HepG2 (cell line): Measurements from ENCODE around the gene CAMK2D. TPM values are rescaled to one million over a fixed set of nuclear protein-coding genes. Genes with fewer than 3 reads are reported as not detected.
A peak's percentile ranks its signal among the peaks of the same experiment; 100 is the strongest.

Source experiments
- CREB1 ChIP-seq, 2 experiments: fragments of 450-650 bp in 1 of 2; IDR thresholded peaks; 2 replicates each; pipeline ENCODE4 v1.6.1; 2016 to 2017; ENCODE audit warnings: control low read depth in 1 of 2, mild to moderate bottlenecking in 1 of 2, missing compliant biosample characterization in 1 of 2, missing genetic modification characterization in 1 of 2
- FOXA3 ChIP-seq: IDR thresholded peaks from 2 replicates; pipeline ENCODE4 v1.6.1; 2016; ENCODE audit warnings: missing genetic modification reagents, missing compliant biosample characterization
- FOXP1 ChIP-seq, 2 experiments: fragments of 450-650 bp in 1 of 2; IDR thresholded peaks; 2 replicates each; pipeline ENCODE4 v1.6.1; 2017 to 2018; ENCODE audit warnings: antibody characterized with exemption in 1 of 2
- GFI1 ChIP-seq: sonication (generic); formaldehyde crosslinking; IDR thresholded peaks from 2 replicates; pipeline ENCODE4 v1.5.0; 2020; ENCODE audit warnings: missing genetic modification reagents, mild to moderate bottlenecking, borderline replicate concordance
- KMT2B ChIP-seq: IDR thresholded peaks from 2 replicates; pipeline ENCODE4 v1.6.1; 2016; ENCODE audit warnings: missing genetic modification reagents, missing compliant biosample characterization
- LCORL ChIP-seq, 2 experiments: fragments of 450-650 bp in 1 of 2; sonication (generic) in 1 of 2; formaldehyde crosslinking in 1 of 2; IDR thresholded peaks; 2 replicates each; pipeline versions ENCODE4 v1.5.0 to v1.6.1; 2017 to 2020; ENCODE audit warnings: antibody characterized with exemption in 1 of 2, missing genetic modification reagents in 1 of 2
- MTF2 ChIP-seq: sonication (generic); formaldehyde crosslinking; IDR thresholded peaks from 2 replicates; pipeline ENCODE4 v1.5.0; 2020; ENCODE audit warnings: missing genetic modification reagents, borderline replicate concordance
- NRL ChIP-seq: sonication (generic); formaldehyde crosslinking; IDR thresholded peaks from 2 replicates; pipeline ENCODE4 v1.5.0; 2020; ENCODE audit warnings: missing genetic modification reagents, mild to moderate bottlenecking, moderate library complexity, borderline replicate concordance
- POGZ ChIP-seq: sonication (generic); formaldehyde crosslinking; IDR thresholded peaks from 2 replicates; pipeline ENCODE4 v1.4.0; 2020; ENCODE audit warnings: mild to moderate bottlenecking, missing genetic modification reagents
- TOE1 ChIP-seq: sonication (generic); formaldehyde crosslinking; IDR thresholded peaks from 2 replicates; pipeline ENCODE4 v1.4.0; 2020; ENCODE audit warnings: mild to moderate bottlenecking, missing genetic modification reagents
- ZNF205 ChIP-seq: IDR thresholded peaks from 2 replicates; pipeline ENCODE4 v1.6.1; 2018; ENCODE audit warnings: missing biosample characterization, missing genetic modification reagents
- ZNF234 ChIP-seq: sonication (generic); formaldehyde crosslinking; conservative IDR thresholded peaks from 2 replicates; pipeline ENCODE4 v1.5.1; 2020; ENCODE audit warnings: mild to moderate bottlenecking, missing genetic modification reagents
- ZNF264 ChIP-seq: sonication (generic); formaldehyde crosslinking; IDR thresholded peaks from 2 replicates; pipeline ENCODE4 v1.4.0; 2020; ENCODE audit warnings: missing genetic modification reagents
- ZNF468 ChIP-seq: sonication (generic); formaldehyde crosslinking; IDR thresholded peaks from 2 replicates; pipeline ENCODE4 v1.8.0; 2022; ENCODE audit warnings: mild to moderate bottlenecking, moderate library complexity, missing genetic modification reagents
- ZNF878 ChIP-seq: sonication (generic); formaldehyde crosslinking; IDR thresholded peaks from 2 replicates; pipeline ENCODE4 v1.8.1; 2023; ENCODE audit warnings: mild to moderate bottlenecking, missing genetic modification reagents, moderate library complexity
- polyA plus RNA-seq, 8 experiments: library from polyadenylated mRNA; depleted of rRNA in 3 of 8; stranded (reverse) in 7 of 8; unstranded in 1 of 8; fragments of >200 nt; fragmentation: Illumina TruSeq in 4 of 8; extraction: Trizol in 4 of 8; gene quantifications; 2 replicates each; pipeline versions ENCODE4 v1.2.1 to v1.2.3, GENCODE V29; 2011 to 2016; ENCODE audit warnings: low read depth in 4 of 8, missing spikeins in 1 of 8, mixed read lengths in 1 of 8; ENCODE audit not compliant: insufficient read depth in 1 of 8
- total RNA-seq, 5 experiments: library from RNA; depleted of rRNA; stranded (reverse); fragments of >200 nt; fragmentation: Illumina TruSeq; extraction: Trizol; gene quantifications; 2 replicates each; pipeline ENCODE4 v1.2.3, GENCODE V29; 2016; ENCODE audit warnings: low read depth in 1 of 5
- TF ChIP-seq, protein P1 (sequence below): sonication (generic); formaldehyde crosslinking; conservative IDR thresholded peaks from 2 replicates; pipeline ENCODE4 v1.4.0; 2020; ENCODE audit warnings: missing genetic modification reagents
- TF ChIP-seq, protein P2 (sequence below): sonication (generic); formaldehyde crosslinking; conservative IDR thresholded peaks from 2 replicates; pipeline ENCODE4 v1.4.0; 2020; ENCODE audit warnings: mild to moderate bottlenecking, missing genetic modification reagents, moderate library complexity
- TF ChIP-seq, protein P3 (sequence below): sonication (generic); formaldehyde crosslinking; IDR thresholded peaks from 2 replicates; pipeline ENCODE4 v1.9.0; 2021; ENCODE audit warnings: mild to moderate bottlenecking, missing genetic modification reagents
- TF ChIP-seq, protein P4 (sequence below): IDR thresholded peaks from 2 replicates; pipeline ENCODE4 v1.6.1; 2016; ENCODE audit warnings: missing genetic modification reagents, missing compliant biosample characterization

The CAMK2D gene
- total and polyA plus RNA-seq, 2 of the 13 experiments (the other 11 are each of a cell fraction or from before 2014, with no cell fraction given), result 18.0 to 65.4 TPM

DNA sequence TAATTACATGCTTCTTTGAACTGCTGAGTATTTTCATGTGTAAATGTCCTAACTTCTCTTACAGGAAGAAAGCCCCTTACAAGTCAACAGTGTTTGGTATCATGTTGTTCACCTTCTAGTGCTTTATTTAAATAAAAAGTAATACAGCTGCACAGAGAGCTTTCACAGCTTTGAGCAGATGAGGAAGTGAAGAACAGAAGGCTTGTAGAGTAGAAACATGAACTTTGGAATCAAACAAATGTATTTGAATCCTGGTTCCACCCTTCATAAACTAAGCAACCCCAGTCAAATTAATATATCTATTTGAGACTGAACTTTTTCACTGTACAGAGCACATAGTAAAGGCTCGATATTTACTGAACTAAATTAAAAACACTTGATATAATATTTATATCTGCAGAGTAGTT is 120.5 kb downstream of the CAMK2D start (continued):
- no peak for TF ChIP-seq CREB1 (IDR thresholded peaks at IDR 0.05)
- TF ChIP-seq CREB1 (CRISPR knock-in tag; IDR thresholded peaks at IDR 0.05), result peak; percentile 35; the same call in 1 of the 2 replicates
- no peak for TF ChIP-seq LCORL (IDR thresholded peaks at IDR 0.05)
- no peak for TF ChIP-seq LCORL (CRISPR knock-in tag; IDR thresholded peaks at IDR 0.05)
- TF ChIP-seq ZNF878, result 0 out of 2 replicates have a peak, but pooled peaks have one; percentile 50
- TF ChIP-seq GFI1, result peak; percentile 37; the same call in 1 of the 2 replicates
- no peak for TF ChIP-seq ZNF205 (CRISPR knock-in tag)
- TF ChIP-seq NRL (CRISPR knock-in tag), result no peak
- TF ChIP-seq, protein P1, sequence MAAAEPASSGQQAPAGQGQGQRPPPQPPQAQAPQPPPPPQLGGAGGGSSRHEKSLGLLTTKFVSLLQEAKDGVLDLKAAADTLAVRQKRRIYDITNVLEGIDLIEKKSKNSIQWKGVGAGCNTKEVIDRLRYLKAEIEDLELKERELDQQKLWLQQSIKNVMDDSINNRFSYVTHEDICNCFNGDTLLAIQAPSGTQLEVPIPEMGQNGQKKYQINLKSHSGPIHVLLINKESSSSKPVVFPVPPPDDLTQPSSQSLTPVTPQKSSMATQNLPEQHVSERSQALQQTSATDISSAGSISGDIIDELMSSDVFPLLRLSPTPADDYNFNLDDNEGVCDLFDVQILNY (CRISPR knock-in tag), result no peak
- TF ChIP-seq, protein P2, sequence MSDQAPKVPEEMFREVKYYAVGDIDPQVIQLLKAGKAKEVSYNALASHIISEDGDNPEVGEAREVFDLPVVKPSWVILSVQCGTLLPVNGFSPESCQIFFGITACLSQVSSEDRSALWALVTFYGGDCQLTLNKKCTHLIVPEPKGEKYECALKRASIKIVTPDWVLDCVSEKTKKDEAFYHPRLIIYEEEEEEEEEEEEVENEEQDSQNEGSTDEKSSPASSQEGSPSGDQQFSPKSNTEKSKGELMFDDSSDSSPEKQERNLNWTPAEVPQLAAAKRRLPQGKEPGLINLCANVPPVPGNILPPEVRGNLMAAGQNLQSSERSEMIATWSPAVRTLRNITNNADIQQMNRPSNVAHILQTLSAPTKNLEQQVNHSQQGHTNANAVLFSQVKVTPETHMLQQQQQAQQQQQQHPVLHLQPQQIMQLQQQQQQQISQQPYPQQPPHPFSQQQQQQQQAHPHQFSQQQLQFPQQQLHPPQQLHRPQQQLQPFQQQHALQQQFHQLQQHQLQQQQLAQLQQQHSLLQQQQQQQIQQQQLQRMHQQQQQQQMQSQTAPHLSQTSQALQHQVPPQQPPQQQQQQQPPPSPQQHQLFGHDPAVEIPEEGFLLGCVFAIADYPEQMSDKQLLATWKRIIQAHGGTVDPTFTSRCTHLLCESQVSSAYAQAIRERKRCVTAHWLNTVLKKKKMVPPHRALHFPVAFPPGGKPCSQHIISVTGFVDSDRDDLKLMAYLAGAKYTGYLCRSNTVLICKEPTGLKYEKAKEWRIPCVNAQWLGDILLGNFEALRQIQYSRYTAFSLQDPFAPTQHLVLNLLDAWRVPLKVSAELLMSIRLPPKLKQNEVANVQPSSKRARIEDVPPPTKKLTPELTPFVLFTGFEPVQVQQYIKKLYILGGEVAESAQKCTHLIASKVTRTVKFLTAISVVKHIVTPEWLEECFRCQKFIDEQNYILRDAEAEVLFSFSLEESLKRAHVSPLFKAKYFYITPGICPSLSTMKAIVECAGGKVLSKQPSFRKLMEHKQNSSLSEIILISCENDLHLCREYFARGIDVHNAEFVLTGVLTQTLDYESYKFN (CRISPR knock-in tag), result peak; percentile 92
- no peak for TF ChIP-seq ZNF468 (CRISPR knock-in tag)
- TF ChIP-seq KMT2B (CRISPR knock-in tag), result no peak
- no peak for TF ChIP-seq ZNF234
- 0 out of 2 replicates have a peak, but pooled peaks have one; percentile 10 for TF ChIP-seq TOE1 (CRISPR knock-in tag)
- TF ChIP-seq FOXP1 (IDR thresholded peaks at IDR 0.05), result no peak
- TF ChIP-seq FOXP1 (CRISPR knock-in tag; IDR thresholded peaks at IDR 0.05), result peak; percentile 49
- TF ChIP-seq MTF2 (CRISPR knock-in tag), result no peak
- TF ChIP-seq, protein P3, sequence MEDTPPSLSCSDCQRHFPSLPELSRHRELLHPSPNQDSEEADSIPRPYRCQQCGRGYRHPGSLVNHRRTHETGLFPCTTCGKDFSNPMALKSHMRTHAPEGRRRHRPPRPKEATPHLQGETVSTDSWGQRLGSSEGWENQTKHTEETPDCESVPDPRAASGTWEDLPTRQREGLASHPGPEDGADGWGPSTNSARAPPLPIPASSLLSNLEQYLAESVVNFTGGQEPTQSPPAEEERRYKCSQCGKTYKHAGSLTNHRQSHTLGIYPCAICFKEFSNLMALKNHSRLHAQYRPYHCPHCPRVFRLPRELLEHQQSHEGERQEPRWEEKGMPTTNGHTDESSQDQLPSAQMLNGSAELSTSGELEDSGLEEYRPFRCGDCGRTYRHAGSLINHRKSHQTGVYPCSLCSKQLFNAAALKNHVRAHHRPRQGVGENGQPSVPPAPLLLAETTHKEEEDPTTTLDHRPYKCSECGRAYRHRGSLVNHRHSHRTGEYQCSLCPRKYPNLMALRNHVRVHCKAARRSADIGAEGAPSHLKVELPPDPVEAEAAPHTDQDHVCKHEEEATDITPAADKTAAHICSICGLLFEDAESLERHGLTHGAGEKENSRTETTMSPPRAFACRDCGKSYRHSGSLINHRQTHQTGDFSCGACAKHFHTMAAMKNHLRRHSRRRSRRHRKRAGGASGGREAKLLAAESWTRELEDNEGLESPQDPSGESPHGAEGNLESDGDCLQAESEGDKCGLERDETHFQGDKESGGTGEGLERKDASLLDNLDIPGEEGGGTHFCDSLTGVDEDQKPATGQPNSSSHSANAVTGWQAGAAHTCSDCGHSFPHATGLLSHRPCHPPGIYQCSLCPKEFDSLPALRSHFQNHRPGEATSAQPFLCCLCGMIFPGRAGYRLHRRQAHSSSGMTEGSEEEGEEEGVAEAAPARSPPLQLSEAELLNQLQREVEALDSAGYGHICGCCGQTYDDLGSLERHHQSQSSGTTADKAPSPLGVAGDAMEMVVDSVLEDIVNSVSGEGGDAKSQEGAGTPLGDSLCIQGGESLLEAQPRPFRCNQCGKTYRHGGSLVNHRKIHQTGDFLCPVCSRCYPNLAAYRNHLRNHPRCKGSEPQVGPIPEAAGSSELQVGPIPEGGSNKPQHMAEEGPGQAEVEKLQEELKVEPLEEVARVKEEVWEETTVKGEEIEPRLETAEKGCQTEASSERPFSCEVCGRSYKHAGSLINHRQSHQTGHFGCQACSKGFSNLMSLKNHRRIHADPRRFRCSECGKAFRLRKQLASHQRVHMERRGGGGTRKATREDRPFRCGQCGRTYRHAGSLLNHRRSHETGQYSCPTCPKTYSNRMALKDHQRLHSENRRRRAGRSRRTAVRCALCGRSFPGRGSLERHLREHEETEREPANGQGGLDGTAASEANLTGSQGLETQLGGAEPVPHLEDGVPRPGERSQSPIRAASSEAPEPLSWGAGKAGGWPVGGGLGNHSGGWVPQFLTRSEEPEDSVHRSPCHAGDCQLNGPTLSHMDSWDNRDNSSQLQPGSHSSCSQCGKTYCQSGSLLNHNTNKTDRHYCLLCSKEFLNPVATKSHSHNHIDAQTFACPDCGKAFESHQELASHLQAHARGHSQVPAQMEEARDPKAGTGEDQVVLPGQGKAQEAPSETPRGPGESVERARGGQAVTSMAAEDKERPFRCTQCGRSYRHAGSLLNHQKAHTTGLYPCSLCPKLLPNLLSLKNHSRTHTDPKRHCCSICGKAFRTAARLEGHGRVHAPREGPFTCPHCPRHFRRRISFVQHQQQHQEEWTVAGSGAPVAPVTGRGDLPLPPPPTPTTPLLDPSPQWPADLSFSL (CRISPR knock-in tag), result no peak
- peak; percentile 63 for TF ChIP-seq FOXA3 (CRISPR knock-in tag)
- peak; percentile 19; the same call in 1 of the 2 replicates for TF ChIP-seq POGZ
- TF ChIP-seq ZNF264 (CRISPR knock-in tag), result peak; percentile 34; the same call in 1 of the 2 replicates
- TF ChIP-seq, protein P4, sequence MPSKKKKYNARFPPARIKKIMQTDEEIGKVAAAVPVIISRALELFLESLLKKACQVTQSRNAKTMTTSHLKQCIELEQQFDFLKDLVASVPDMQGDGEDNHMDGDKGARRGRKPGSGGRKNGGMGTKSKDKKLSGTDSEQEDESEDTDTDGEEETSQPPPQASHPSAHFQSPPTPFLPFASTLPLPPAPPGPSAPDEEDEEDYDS (CRISPR knock-in tag), result peak; percentile 41; the same call in 1 of the 2 replicates
